Measurements from ENCODE around the gene KIAA1755.

Gene KIAA1755

GRCh38 chr20:38203337-38203980 is 57.1 kb downstream of the KIAA1755 start:
- no peak overlapping the region for H3K27ac ChIP-seq
- H3K27me3 ChIP-seq (ENCODE audit: control insufficient read depth, insufficient read depth, low read length) = no peaks in the 10 kb centered on the region
- no peak overlapping the region for H3K9ac ChIP-seq
- no peaks in the 10 kb centered on the region for H3K36me3 ChIP-seq (ENCODE audit: control insufficient read depth, insufficient read depth, low read length)
- no peak overlapping the region for H2AFZ ChIP-seq
- no peaks in the 10 kb centered on the region for H3K4me1 ChIP-seq
- H3K4me2 ChIP-seq (ENCODE audit: low read length) = no peak overlapping the region
- no peak for TF ChIP-seq CTCF (IDR thresholded peaks at IDR 0.05)
- no peak overlapping the region for H3K4me3 ChIP-seq (ENCODE audit: low read depth, low read length)
- H3K79me2 ChIP-seq = no peaks in the 10 kb centered on the region
- H3K9me3 ChIP-seq (ENCODE audit: control insufficient read depth, low read length) = no peaks in the 10 kb centered on the region

- Histone ChIP-seq H3K9ac (no peak overlapping the region), H3K36me3 (ENCODE audit: control insufficient read depth, insufficient read depth, low read length) (no peaks in the 10 kb centered on the region), H3K4me3 (ENCODE audit: low read depth, low read length) (no peak overlapping the region), H3K4me2 (ENCODE audit: low read length) (no peak overlapping the region), H2AFZ (no peak overlapping the region), H3K27ac (no peak overlapping the region), H3K9me3 (ENCODE audit: control insufficient read depth, low read length) (no peaks in the 10 kb centered on the region), H3K79me2 (no peaks in the 10 kb centered on the region), H3K4me1 (no peaks in the 10 kb centered on the region), H3K27me3 (ENCODE audit: control insufficient read depth, insufficient read depth, low read length) (no peaks in the 10 kb centered on the region)
- no peak for TF ChIP-seq CTCF (IDR thresholded peaks at IDR 0.05)
Observed at GRCh38 chr20:38202982-38203293, 57.6 kb downstream of the KIAA1755 start.

- Histone ChIP-seq H3K27ac (no peak overlapping the region), H3K9ac (no peak overlapping the region), H3K4me3 (ENCODE audit: low read depth, low read length) (no peak overlapping the region)
Observed at GRCh38 chr20:38202153-38202981, 58.2 kb downstream of the KIAA1755 start.

GRCh38 chr20:38201356-38201755 is 59.2 kb downstream of the KIAA1755 start:
- TF ChIP-seq CTCF (IDR thresholded peaks at IDR 0.05) = no peak
- Histone ChIP-seq H3K4me2 (ENCODE audit: low read length) (no peak overlapping the region), H3K79me2 (no peaks in the 10 kb centered on the region)

More at GRCh38 chr20:38202153-38202981, 58.2 kb downstream of the KIAA1755 start:
- no peaks in the 10 kb centered on the region for H3K27me3 ChIP-seq (ENCODE audit: control insufficient read depth, insufficient read depth, low read length)
- no peak for TF ChIP-seq CTCF (IDR thresholded peaks at IDR 0.05)
- no peaks in the 10 kb centered on the region for H3K9me3 ChIP-seq (ENCODE audit: control insufficient read depth, low read length)
- no peaks in the 10 kb centered on the region for H3K79me2 ChIP-seq
- H2AFZ ChIP-seq = no peak overlapping the region
- H3K4me1 ChIP-seq = no peaks in the 10 kb centered on the region
- no peak overlapping the region for H3K4me2 ChIP-seq (ENCODE audit: low read length)
- H3K36me3 ChIP-seq (ENCODE audit: control insufficient read depth, insufficient read depth, low read length) = no peaks in the 10 kb centered on the region

More at GRCh38 chr20:38201356-38201755, 59.2 kb downstream of the KIAA1755 start:
- no peak overlapping the region for H3K4me3 ChIP-seq (ENCODE audit: low read depth, low read length)
- H3K27me3 ChIP-seq (ENCODE audit: control insufficient read depth, insufficient read depth, low read length) = no peaks in the 10 kb centered on the region
- no peak overlapping the region for H3K27ac ChIP-seq
- no peaks in the 10 kb centered on the region for H3K4me1 ChIP-seq
- no peak overlapping the region for H2AFZ ChIP-seq
- no peaks in the 10 kb centered on the region for H3K9me3 ChIP-seq (ENCODE audit: control insufficient read depth, low read length)
- H3K9ac ChIP-seq = no peak overlapping the region
- no peaks in the 10 kb centered on the region for H3K36me3 ChIP-seq (ENCODE audit: control insufficient read depth, insufficient read depth, low read length)
